T-helper 17 cell (primary cell): Measurements from ENCODE around the gene JMJD8. TPM values are rescaled to one million over a fixed set of nuclear protein-coding genes. Genes with fewer than 3 reads are reported as not detected.
"Not testable (repeated sequence)": the region's sequence is repeated elsewhere in the genome, so short reads cannot be mapped to it uniquely, and the experiment has no call there.

Experiments
- ATAC-seq: fragments of 150-1000 bp; cut with Tn5 transposase; 2 replicates; pipeline ENCODE4 v1.10.0; 2021; ENCODE audit warnings: mild to moderate bottlenecking, moderate library complexity
- DNase-seq, 3 donors: peaks; one replicate each; pipeline versions ENCODE4 v3.0.0 to v3.0.0-alpha.2; 2020 to 2021
- H3K9me3 ChIP-seq: one replicate; pipeline ENCODE4 v1.7.0; 2013; ENCODE audit warnings: low read length, mild to moderate bottlenecking; ENCODE audit not compliant: control insufficient read depth, poor library complexity, severe bottlenecking
- H3K27ac Mint-ChIP-seq: one replicate; pipeline ENCODE4 v1.8.0; 2022; ENCODE audit warnings: mild to moderate bottlenecking, moderate library complexity, mixed read lengths
- H3K27me3 Mint-ChIP-seq: one replicate; pipeline ENCODE4 v1.8.0; 2022; ENCODE audit warnings: mixed read lengths
- H3K36me3 Mint-ChIP-seq: one replicate; pipeline ENCODE4 v1.8.0; 2022; ENCODE audit warnings: low read depth, mixed read lengths
- H3K4me1 Mint-ChIP-seq: one replicate; pipeline ENCODE4 v1.8.0; 2022; ENCODE audit warnings: mild to moderate bottlenecking, mixed read lengths
- H3K4me3 Mint-ChIP-seq: one replicate; pipeline ENCODE4 v1.8.0; 2022; ENCODE audit warnings: mild to moderate bottlenecking, moderate library complexity, mixed read lengths
- total RNA-seq, 4 donors: library from RNA in 2 of 4; stranded (reverse) in 2 of 4; gene quantifications; one replicate each; pipeline ENCODE4 v1.2.3 and lab custom pipeline; 2022 to 2026

The JMJD8 gene
- total RNA-seq, 2 donors from 2014 or later, result 28.0 to 36.1 TPM

DNA sequence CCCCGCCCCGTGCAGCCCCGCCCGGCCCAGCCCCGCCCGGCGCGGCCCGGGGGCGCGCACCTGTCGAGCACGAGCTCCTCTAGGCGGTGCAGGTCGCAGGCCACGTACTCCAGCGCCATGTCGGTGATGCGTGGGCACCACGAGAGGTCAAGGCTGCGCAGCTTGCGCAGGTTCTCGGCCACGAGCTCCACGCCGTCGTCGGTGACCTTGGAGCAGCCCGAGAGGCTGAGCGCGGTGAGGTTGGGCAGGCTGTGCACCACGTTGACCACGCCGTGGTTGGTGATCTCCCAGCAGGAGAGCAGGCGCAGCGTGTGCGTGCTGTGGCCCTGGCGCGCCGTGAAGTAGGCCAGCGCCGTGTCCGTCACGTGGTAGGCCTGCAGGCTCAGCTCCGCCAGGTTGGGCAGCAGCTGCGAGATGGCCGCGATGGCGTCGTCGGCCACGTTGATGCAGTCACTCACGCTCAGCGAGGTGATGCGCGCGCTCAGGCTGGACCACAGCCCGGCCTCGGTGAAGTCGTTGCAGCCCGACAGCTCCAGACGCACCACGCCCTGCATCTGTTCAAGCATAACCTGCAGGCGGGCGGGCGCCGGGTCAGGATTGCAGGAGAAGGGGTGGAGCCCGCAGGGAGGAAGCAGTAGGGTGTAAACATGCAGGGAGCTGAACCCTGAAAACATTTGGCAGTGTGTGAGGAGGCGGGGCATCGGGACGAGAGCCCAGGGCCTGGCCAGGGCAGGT is 11.4 kb upstream of the JMJD8 start:
- peak; percentile 79 for ATAC-seq
- Mint-ChIP-seq H3K27me3 (no peaks in the 10 kb centered on the region), H3K27ac (peak overlapping the region; percentile 47), H3K4me3 (peak overlapping the region; percentile 85), H3K36me3 (no peaks in the 10 kb centered on the region), H3K4me1 (peaks cover 19% of the 10 kb centered on the region)
- DNase-seq, result peak; percentile 59 to 70 (median 65)
- no peaks in the 10 kb centered on the region for H3K9me3 ChIP-seq

DNA sequence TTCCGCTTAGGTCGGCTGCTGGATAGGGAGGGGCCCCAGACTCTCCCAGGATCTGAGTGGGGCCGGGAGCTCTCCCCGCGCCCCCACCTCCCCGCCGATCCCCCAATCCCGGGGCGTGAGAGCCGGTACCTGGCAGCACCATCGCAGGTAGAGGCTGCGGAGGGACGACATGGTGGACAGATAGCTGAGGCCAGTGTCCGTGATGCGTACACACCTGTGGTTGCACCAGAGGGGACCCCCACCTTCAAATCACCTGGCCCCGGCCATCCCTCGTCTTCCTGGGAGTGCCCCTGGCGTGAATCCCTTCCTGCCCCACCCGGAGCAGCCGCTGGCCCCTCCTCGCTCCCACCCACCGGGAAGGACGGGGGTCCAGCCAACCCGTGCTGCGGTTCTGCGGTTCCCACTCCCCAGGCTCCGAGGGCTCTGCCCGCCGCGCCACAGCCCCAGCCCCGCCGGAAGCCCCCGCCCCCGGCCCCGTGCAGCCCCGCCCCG is 10.8 kb upstream of the JMJD8 start:
- no peak overlapping the region for H3K27ac Mint-ChIP-seq
- no peaks in the 10 kb centered on the region for H3K27me3 Mint-ChIP-seq
- no peaks in the 10 kb centered on the region for H3K36me3 Mint-ChIP-seq
- H3K4me1 Mint-ChIP-seq, result peaks cover 22% of the 10 kb centered on the region
- DNase-seq (no peak), ATAC-seq (no peak)
- peak overlapping the region; percentile 85 for H3K4me3 Mint-ChIP-seq
- no peaks in the 10 kb centered on the region for H3K9me3 ChIP-seq

GRCh38 chr16:694187-694862 is 10.2 kb upstream of the JMJD8 start:
- DNase-seq, result no peak
- H3K27me3 Mint-ChIP-seq, result no peaks in the 10 kb centered on the region
- ATAC-seq, result no peak
- H3K4me3 Mint-ChIP-seq, result peak overlapping the region; percentile 85
- no peaks in the 10 kb centered on the region for H3K9me3 ChIP-seq
- no peaks in the 10 kb centered on the region for H3K36me3 Mint-ChIP-seq
- H3K27ac Mint-ChIP-seq, result no peak overlapping the region
- H3K4me1 Mint-ChIP-seq, result peaks cover 20% of the 10 kb centered on the region

GRCh38 chr16:693766-694165 is 9.6 kb upstream of the JMJD8 start:
- H3K27me3 Mint-ChIP-seq, result no peaks in the 10 kb centered on the region
- no peaks in the 10 kb centered on the region for H3K36me3 Mint-ChIP-seq
- peaks cover 19% of the 10 kb centered on the region for H3K4me1 Mint-ChIP-seq
- H3K4me3 Mint-ChIP-seq, result peak overlapping the region; percentile 79
- no peaks in the 10 kb centered on the region for H3K9me3 ChIP-seq
- peak; percentile 11 for ATAC-seq
- H3K27ac Mint-ChIP-seq, result no peak overlapping the region
- DNase-seq, result peak in 1 of 3 donors; percentile 39

GRCh38 chr16:693364-693763 is 9.2 kb upstream of the JMJD8 start:
- no peak for DNase-seq
- H3K9me3 ChIP-seq, result no peaks in the 10 kb centered on the region
- H3K27ac Mint-ChIP-seq, result peak overlapping the region; percentile 92
- peaks cover 19% of the 10 kb centered on the region for H3K4me1 Mint-ChIP-seq
- H3K27me3 Mint-ChIP-seq, result no peaks in the 10 kb centered on the region
- H3K4me3 Mint-ChIP-seq, result peak overlapping the region; percentile 79
- no peak for ATAC-seq
- H3K36me3 Mint-ChIP-seq, result no peaks in the 10 kb centered on the region

GRCh38 chr16:692356-693108 is 8.4 kb upstream of the JMJD8 start:
- peak overlapping the region; percentile 92 for H3K27ac Mint-ChIP-seq
- DNase-seq (no peak), ATAC-seq (no peak)
- no peaks in the 10 kb centered on the region for H3K9me3 ChIP-seq
- no peaks in the 10 kb centered on the region for H3K36me3 Mint-ChIP-seq
- H3K4me3 Mint-ChIP-seq, result peak overlapping the region; percentile 70
- peaks cover 17% of the 10 kb centered on the region for H3K4me1 Mint-ChIP-seq
- no peaks in the 10 kb centered on the region for H3K27me3 Mint-ChIP-seq

- not testable (repeated sequence) for H3K36me3 Mint-ChIP-seq, H3K27ac Mint-ChIP-seq, ATAC-seq, DNase-seq, H3K27me3 Mint-ChIP-seq, H3K9me3 ChIP-seq
- peak overlapping the region; percentile 16 for H3K4me3 Mint-ChIP-seq
- H3K4me1 Mint-ChIP-seq, result peaks cover 12% of the 10 kb centered on the region
Measured at GRCh38 chr16:691242-691641, 7.1 kb upstream of the JMJD8 start.

GRCh38 chr16:689175-689897 is 5.2 kb upstream of the JMJD8 start:
- no peak for DNase-seq
- H3K36me3 Mint-ChIP-seq, result no peaks in the 10 kb centered on the region
- peaks cover 9% of the 10 kb centered on the region for H3K4me1 Mint-ChIP-seq
- no peak for ATAC-seq
- H3K27ac Mint-ChIP-seq, result peak overlapping the region; percentile 88
- peak overlapping the region; percentile 85 for H3K4me3 Mint-ChIP-seq
- H3K27me3 Mint-ChIP-seq, result no peaks in the 10 kb centered on the region
- no peaks in the 10 kb centered on the region for H3K9me3 ChIP-seq

DNA sequence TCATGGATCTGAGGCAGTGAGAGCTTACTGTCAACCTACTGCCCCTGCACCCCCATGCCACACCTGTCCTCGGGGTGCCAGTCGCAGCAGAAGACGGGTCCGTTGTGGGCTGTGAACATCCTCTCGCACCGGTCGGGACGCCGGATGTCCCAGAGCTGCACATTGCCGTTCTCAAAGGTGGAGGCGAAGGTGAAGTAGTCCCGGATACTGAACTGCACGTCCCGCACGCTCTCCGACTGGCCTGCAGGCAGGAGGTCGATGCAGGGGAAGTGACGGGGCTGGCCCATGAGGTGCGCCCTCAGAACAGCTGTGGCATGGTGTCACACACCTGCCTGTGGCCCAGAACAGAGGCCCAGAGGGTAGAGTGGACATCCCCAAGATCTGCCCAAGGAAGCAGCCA is 3.4 kb upstream of the JMJD8 start:
- DNase-seq, result no peak
- H3K9me3 ChIP-seq, result no peaks in the 10 kb centered on the region
- H3K4me3 Mint-ChIP-seq, result no peak overlapping the region
- no peaks in the 10 kb centered on the region for H3K27me3 Mint-ChIP-seq
- H3K36me3 Mint-ChIP-seq, result no peaks in the 10 kb centered on the region
- ATAC-seq, result no peak
- H3K4me1 Mint-ChIP-seq, result peaks cover 11% of the 10 kb centered on the region
- H3K27ac Mint-ChIP-seq, result no peak overlapping the region

GRCh38 chr16:686459-687260 is 2.5 kb upstream of the JMJD8 start:
- H3K27ac Mint-ChIP-seq, result peak overlapping the region; percentile 14
- no peak for ATAC-seq
- H3K4me1 Mint-ChIP-seq, result peaks cover 16% of the 10 kb centered on the region

GRCh38 chr16:685967-686366 is 1.8 kb upstream of the JMJD8 start:
- Mint-ChIP-seq H3K4me3 (peak overlapping the region; percentile 28), H3K4me1 (peaks cover 17% of the 10 kb centered on the region), H3K27ac (peak overlapping the region; percentile 14), H3K27me3 (no peaks in the 10 kb centered on the region), H3K36me3 (no peaks in the 10 kb centered on the region)
- no peak for ATAC-seq
- no peak for DNase-seq
- H3K9me3 ChIP-seq, result no peaks in the 10 kb centered on the region

More at GRCh38 chr16:686459-687260, 2.5 kb upstream of the JMJD8 start:
- Mint-ChIP-seq H3K4me3 (peak overlapping the region; percentile 25), H3K27me3 (no peaks in the 10 kb centered on the region), H3K36me3 (no peaks in the 10 kb centered on the region)
- DNase-seq, result no peak
- H3K9me3 ChIP-seq, result no peaks in the 10 kb centered on the region

DNA sequence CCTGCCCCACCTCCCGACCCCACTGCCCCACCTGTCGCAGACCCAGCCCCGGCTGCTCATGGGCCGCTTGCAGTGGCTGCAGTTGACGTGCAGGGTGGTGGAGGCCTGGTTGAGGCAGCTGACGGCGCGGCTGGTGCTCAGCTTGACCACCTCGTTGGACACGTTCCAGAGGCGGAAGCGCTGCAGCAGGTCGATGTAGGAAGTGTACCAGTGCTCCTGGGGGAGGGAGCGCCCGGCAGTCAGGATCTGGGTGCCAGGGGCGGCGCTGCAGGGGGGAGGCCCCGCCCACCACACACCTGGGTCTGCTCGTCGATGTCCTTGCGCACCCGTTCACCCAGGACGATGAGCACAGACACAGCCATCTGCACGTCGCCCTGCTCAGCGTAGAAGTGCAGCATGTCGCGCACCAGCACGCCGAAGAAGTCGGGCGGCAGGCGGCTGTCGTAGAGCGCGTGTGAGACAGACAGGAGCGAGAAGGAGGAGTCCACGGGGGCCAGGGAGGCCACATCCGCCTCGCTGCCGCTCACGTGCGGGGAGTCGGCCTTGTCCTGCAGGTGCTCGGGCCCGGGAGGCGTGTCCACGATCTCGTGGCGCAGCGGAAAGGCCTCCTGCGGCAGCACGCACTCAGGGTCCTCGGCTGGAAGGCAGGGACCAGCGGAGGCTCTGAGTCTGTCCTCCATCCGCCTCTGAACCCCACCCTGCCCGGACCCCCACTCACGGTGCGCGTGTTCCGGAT is 995 bp upstream of the JMJD8 start:
- ATAC-seq (no peak), DNase-seq (no peak)
- H3K4me3 Mint-ChIP-seq, result no peak overlapping the region
- H3K9me3 ChIP-seq, result no peaks in the 10 kb centered on the region
- H3K4me1 Mint-ChIP-seq, result peaks cover 15% of the 10 kb centered on the region
- no peaks in the 10 kb centered on the region for H3K27me3 Mint-ChIP-seq
- H3K36me3 Mint-ChIP-seq, result no peaks in the 10 kb centered on the region
- H3K27ac Mint-ChIP-seq, result no peak overlapping the region
